ENCODE measurements around the gene SERPINE1.

GRCh38 chr7:101121991-101122932, 4.6 kb upstream of the SERPINE1 start:
- TF ChIP-seq CTCF (IDR thresholded peaks at IDR 0.05) (no peak), POLR2AphosphoS5 (IDR thresholded peaks at IDR 0.05; ENCODE audit: low read depth, low read length) (no peak), REST (IDR thresholded peaks at IDR 0.05; ENCODE audit: insufficient read depth in 1 of 2, low read depth in 2 of 2, low read length in 1 of 2) (no peak), SIN3A (IDR thresholded peaks at IDR 0.05; ENCODE audit: borderline replicate concordance, insufficient read depth, low read depth, low read length) (no peak)
